ENCODE measurements around the gene DNAH17. TPM values are rescaled to one million over a fixed set of nuclear protein-coding genes. Genes with fewer than 3 reads are reported as not detected.

Gene DNAH17
- total RNA-seq, 1 experiment from 2014 or later = 2.2 TPM

GRCh38 chr17:78575340-78575739 is 1.9 kb downstream of the DNAH17 start:
- no peak for DNase-seq (ENCODE audit: extremely low read depth, low read depth)

- no peak for DNase-seq (ENCODE audit: extremely low read depth, low read depth)
Measured at GRCh38 chr17:78573955-78574354, 3.2 kb downstream of the DNAH17 start.

GRCh38 chr17:78572239-78573205 is 4.7 kb downstream of the DNAH17 start:
- no peak for DNase-seq (ENCODE audit: extremely low read depth, low read depth)

- DNase-seq (ENCODE audit: extremely low read depth, low read depth) = no peak
Measured at GRCh38 chr17:78571329-78571728, 5.9 kb downstream of the DNAH17 start.

- DNase-seq (ENCODE audit: extremely low read depth, low read depth) = no peak
Measured at GRCh38 chr17:78568494-78569115, 8.6 kb downstream of the DNAH17 start.

GRCh38 chr17:78567991-78568390 is 9.2 kb downstream of the DNAH17 start:
- DNase-seq (ENCODE audit: extremely low read depth, low read depth) = no peak

- DNase-seq (ENCODE audit: extremely low read depth, low read depth) = no peak
Measured at GRCh38 chr17:78566947-78567346, 10.2 kb downstream of the DNAH17 start.

GRCh38 chr17:78563189-78564145 is 13.7 kb downstream of the DNAH17 start:
- no peak for DNase-seq (ENCODE audit: extremely low read depth, low read depth)

- no peak for DNase-seq (ENCODE audit: extremely low read depth, low read depth)
Measured at GRCh38 chr17:78562734-78563133, 14.5 kb downstream of the DNAH17 start.

GRCh38 chr17:78561166-78561565 is 16.0 kb downstream of the DNAH17 start:
- DNase-seq (ENCODE audit: extremely low read depth, low read depth) = no peak

GRCh38 chr17:78560731-78561130 is 16.5 kb downstream of the DNAH17 start:
- no peak for DNase-seq (ENCODE audit: extremely low read depth, low read depth)

- DNase-seq (ENCODE audit: extremely low read depth, low read depth) = no peak
Measured at GRCh38 chr17:78559749-78560368, 17.3 kb downstream of the DNAH17 start.

GRCh38 chr17:78558989-78559388 is 18.2 kb downstream of the DNAH17 start:
- no peak for DNase-seq (ENCODE audit: extremely low read depth, low read depth)

GRCh38 chr17:78558181-78558850 is 18.9 kb downstream of the DNAH17 start:
- DNase-seq (ENCODE audit: extremely low read depth, low read depth) = no peak

GRCh38 chr17:78557598-78558039 is 19.6 kb downstream of the DNAH17 start:
- DNase-seq (ENCODE audit: extremely low read depth, low read depth) = no peak

GRCh38 chr17:78556812-78557211 is 20.4 kb downstream of the DNAH17 start:
- no peak for DNase-seq (ENCODE audit: extremely low read depth, low read depth)

GRCh38 chr17:78555746-78556401 is 21.3 kb downstream of the DNAH17 start:
- no peak for DNase-seq (ENCODE audit: extremely low read depth, low read depth)

- DNase-seq (ENCODE audit: extremely low read depth, low read depth) = no peak
Measured at GRCh38 chr17:78550464-78550863, 26.7 kb downstream of the DNAH17 start.

GRCh38 chr17:78548725-78549124 is 28.5 kb downstream of the DNAH17 start:
- no peak for DNase-seq (ENCODE audit: extremely low read depth, low read depth)

Data from NCI-H460 (cell line).